ENCODE measurements around the gene SYNE2.
"Not testable (repeated sequence)": the region's sequence is repeated elsewhere in the genome, so short reads cannot be mapped to it uniquely, and the experiment has no call there.

Gene SYNE2

GRCh38 chr14:63852817-63853731, at the start of gene SYNE2:
Gene SYNE2, plus strand, starts transcription at chr14:63853004. Its CDS starts 56,145 bp downstream, at chr14:63909149.
- DNase-seq = no peak

GRCh38 chr14:63803221-63803791, 49.5 kb upstream of the SYNE2 start:
- not testable (repeated sequence) for DNase-seq

GRCh38 chr14:63806064-63806463, 46.7 kb upstream of the SYNE2 start:
- DNase-seq = not testable (repeated sequence)

- DNase-seq = not testable (repeated sequence)
Observed at GRCh38 chr14:63811692-63812091, 41.1 kb upstream of the SYNE2 start.

GRCh38 chr14:63833728-63834127, 19.1 kb upstream of the SYNE2 start:
- no peak for DNase-seq

GRCh38 chr14:63840981-63841380, 11.8 kb upstream of the SYNE2 start:
- DNase-seq = no peak

GRCh38 chr14:63843796-63844195, 9.0 kb upstream of the SYNE2 start:
- DNase-seq = no peak

GRCh38 chr14:63848890-63849289, 3.9 kb upstream of the SYNE2 start:
- no peak for DNase-seq

- no peak for DNase-seq
Observed at GRCh38 chr14:63852271-63852816, 460 bp upstream of the SYNE2 start.

GRCh38 chr14:63853831-63854293, 1.1 kb downstream of the SYNE2 start:
- no peak for DNase-seq

- DNase-seq = no peak
Observed at GRCh38 chr14:63854330-63854729, 1.5 kb downstream of the SYNE2 start.

- DNase-seq = no peak
Observed at GRCh38 chr14:63855281-63855680, 2.5 kb downstream of the SYNE2 start.

GRCh38 chr14:63857466-63858030, 4.7 kb downstream of the SYNE2 start:
- DNase-seq = no peak

GRCh38 chr14:63860146-63860545, 7.3 kb downstream of the SYNE2 start:
- DNase-seq = no peak

GRCh38 chr14:63862163-63862562, 9.4 kb downstream of the SYNE2 start:
- DNase-seq = no peak

- DNase-seq = no peak
Observed at GRCh38 chr14:63863004-63863403, 10.2 kb downstream of the SYNE2 start.

- DNase-seq = not testable (repeated sequence)
Observed at GRCh38 chr14:63864775-63865174, 12.0 kb downstream of the SYNE2 start.

GRCh38 chr14:63867933-63868921, 15.4 kb downstream of the SYNE2 start:
- DNase-seq = no peak

GRCh38 chr14:63869940-63870752, 17.3 kb downstream of the SYNE2 start:
- not testable (repeated sequence) for DNase-seq

- DNase-seq = not testable (repeated sequence)
Observed at GRCh38 chr14:63870753-63871037, 17.9 kb downstream of the SYNE2 start.

GRCh38 chr14:63874223-63874622, 21.4 kb downstream of the SYNE2 start:
- DNase-seq = no peak

- DNase-seq = no peak
Observed at GRCh38 chr14:63875311-63875710, 22.5 kb downstream of the SYNE2 start.
